Epidermal melanocyte (primary cell): ENCODE measurements around the gene RPS6KC1.
"Not testable (repeated sequence)": the region's sequence is repeated elsewhere in the genome, so short reads cannot be mapped to it uniquely, and the experiment has no call there.

Experiments used
- DNase-seq: peaks from one replicate; pipeline ENCODE4 v3.0.0; 2011; ENCODE audit warnings: low spot score; ENCODE audit not compliant: insufficient read length

The RPS6KC1 gene

DNA sequence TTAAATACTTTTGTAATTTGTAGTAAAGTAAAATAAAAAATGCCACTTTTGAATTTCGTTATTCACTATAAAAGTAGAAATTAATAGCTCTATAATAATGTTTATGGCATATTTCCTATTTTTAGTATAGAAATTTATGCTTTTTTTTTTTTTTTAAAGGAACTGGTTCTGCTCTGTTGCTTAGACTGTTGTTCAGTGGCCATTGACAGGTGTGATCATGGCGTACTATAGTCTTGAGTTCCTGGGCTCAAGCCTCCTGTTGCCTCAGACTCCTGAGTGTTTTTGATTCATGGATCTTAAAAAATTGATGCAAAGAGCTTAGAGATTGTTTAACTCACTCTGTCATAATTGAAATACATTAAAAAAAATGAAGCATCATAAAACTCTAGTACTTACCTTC lies 53.6 kb downstream of the RPS6KC1 start:
- no peak for DNase-seq

DNA sequence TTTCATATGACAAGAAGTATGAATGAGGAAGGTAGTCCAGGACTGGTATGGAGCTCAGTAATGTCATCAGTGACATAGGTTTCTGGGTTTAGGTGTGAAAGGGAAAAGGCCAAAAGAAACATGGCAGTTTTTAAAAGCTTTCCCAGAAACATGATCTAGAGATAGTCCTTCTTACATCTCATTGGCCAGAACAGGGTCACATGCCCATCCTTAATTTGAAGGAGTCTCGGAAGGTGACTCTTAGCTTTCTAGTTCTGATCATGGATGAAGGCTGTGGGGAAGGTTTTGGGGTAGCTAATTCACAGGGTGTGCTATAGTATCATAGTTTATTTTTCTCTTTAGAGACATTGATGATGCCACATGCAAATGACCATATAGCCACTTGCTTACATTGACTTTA lies 55.3 kb downstream of the RPS6KC1 start:
- DNase-seq, result no peak

DNA sequence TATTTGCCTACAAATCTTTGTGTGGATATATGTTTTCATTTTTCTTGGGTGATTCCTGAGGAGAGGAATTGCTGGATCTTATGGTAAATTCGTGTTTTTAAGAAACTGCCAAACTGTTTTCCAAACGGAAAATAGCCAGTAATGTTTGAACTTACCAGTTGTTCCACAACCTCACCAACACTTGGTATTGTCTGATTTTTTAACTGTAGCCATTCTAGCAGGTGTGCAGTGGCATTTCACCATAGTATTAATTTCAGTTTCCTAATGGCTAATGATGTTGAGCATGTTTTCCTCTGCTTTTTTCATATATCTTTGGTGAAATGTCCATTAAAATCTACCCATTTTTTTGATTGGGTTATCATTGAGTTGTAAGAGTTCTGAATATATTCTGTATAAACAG lies 56.6 kb downstream of the RPS6KC1 start:
- no peak for DNase-seq

DNA sequence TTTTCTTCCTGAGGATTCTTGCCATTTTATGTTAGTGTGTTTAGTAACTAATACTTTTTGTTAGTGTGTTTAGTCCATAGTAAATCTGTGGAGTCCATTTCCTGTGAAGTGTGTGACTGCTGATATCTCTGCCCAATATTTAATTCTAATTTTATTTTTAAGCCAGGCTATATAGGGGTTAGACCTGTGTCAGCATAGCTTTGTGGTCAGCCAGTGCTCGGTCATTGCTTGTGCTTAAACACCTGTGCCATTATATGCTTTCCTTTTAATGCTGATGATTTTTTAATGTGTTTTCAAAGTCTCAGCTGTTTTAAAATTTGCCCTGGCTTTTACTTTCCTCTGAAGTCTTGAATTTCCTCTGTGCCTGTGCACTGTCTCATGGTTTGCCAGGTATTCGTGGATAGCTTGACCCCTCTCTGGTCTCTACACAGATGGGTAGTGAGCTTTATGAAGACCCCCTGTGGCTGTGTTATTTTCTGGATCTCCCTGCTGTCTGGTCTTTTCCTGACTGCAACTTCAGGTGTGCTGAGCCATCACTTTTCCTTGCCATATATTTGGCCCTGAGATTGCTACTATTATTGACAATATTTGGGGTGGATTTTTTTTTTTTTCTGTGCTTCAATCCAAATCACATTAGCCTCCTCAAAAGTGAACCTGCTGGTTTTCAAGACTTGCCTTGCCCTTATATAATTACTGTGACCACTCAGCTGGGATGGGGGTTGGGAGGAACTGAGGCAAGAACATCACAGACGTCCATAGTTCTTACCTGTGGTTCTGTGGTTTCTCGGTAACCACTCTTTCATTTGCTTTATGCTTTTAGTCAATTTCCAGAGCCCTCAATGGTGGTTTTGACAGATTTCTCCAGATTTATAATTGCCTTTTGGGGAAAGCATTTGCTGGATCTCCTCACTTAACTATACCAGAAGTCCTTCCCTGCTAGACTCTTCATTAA lies 59.6 kb downstream of the RPS6KC1 start:
- DNase-seq, result no peak

DNA sequence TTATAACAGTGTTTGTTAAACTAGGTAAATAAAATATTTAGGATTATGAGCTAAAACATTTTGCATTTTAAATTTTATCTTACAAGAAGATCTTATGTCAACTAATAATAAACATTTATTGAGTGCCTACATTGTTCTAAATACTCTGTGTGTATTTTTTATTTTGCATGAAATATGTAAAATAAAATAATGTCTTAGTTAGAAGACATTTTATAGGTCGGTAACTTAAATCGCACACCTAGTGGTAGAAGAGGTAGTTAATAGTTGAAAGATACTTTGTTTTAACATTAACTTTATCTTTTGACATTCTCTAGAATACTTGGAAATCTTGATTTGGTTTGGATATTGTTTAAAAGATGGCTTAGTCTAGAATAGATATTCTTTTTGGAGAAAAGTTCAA lies 60.5 kb downstream of the RPS6KC1 start:
- no peak for DNase-seq

DNA sequence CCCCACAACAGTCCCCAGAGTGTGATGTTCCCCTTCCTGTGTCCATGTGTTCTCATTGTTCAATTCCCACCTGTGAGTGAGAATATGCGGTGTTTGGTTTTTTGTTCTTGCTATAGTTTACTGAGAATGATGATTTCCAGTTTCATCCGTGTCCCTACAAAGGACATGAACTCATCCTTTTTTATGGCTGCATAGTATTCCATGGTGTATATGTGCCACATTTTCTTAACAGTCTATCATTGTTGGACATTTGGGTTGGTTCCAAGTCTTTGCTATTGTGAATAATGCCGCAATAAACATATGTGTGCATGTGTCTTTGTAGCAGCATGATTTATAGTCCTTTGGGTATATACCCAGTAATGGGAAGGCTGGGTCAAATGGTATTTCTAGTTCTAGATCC lies 61.7 kb downstream of the RPS6KC1 start:
- not testable (repeated sequence) for DNase-seq

DNA sequence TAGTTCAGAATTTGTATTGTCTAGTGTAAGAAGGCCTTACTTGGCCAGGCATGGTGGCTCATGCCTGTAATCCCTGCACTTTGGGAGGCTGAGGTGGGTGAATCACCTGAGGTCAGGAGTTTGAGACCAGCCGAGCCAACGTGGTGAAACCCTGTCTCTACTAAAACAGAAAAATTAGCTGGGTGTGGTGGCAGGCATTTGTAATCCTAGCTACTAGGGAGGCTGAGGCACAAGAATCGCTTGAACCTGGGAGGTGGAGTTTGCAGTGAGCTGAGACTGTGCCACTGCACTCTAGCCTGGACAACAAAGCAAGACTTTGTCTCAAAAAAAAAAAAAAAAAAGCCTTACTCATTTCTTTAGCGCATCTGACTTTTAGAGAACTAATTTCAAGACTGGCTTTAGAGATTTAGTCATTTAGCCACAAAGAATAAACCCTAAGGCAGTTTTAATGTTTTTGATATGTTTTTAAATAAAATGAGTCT lies 66.7 kb downstream of the RPS6KC1 start:
- DNase-seq, result not testable (repeated sequence)

DNA sequence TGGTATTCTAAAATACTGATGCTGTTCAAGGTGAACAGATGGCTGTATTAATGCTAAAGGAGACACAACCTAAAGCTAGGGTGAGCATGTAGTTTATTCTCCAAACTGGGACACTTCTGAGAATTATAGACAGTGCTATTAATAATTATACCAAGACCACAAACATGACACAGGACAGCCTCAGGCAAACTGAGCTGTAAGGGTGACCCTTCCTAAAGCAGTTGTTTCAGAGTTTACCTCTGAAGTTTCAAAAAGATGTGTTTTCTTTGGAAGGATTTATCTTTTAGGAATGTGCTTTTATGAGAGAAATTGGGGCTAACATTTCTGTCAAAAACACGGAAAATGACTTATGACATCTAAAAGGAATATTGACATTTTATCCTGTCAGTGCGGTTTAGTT lies 68.8 kb downstream of the RPS6KC1 start:
- DNase-seq, result no peak

DNA sequence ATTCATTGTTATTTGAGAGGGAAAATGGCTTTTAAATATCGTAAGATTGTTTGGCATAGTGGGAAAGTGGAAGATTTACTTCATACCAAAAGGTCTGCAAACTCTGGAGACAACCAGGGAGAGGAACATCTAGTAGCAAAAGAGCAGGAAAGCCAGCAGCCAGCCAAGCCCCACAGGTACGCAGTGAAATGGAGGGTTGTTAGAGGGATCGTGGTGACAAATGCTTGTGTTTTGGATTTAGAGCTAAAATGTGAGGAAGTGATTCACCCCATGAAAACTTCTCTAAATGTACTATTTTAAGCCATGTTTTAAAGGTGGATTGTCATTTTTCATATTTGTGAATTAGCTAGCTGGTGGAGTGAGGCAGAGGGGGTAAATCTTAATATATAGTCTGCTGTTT lies 69.3 kb downstream of the RPS6KC1 start:
- no peak for DNase-seq

DNA sequence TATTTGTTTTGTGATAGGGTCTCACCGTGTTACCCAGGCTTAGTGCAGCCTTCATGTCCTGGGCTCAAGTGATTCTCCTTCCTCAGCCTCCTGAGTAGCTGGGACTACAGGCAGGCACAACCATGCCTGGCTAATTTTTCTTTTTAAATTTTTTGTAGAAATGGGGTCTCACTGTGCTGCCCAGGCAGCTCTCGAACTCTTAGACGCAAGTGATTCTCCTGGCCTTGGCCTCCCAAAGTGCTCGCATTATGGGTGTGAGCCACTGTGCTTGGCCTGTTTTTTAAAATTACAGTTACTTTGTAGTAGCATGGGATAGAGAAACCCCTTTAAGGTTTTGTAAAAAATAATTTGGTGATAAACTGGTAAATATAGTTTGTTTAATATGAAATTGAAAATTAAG lies 69.9 kb downstream of the RPS6KC1 start:
- no peak for DNase-seq

DNA sequence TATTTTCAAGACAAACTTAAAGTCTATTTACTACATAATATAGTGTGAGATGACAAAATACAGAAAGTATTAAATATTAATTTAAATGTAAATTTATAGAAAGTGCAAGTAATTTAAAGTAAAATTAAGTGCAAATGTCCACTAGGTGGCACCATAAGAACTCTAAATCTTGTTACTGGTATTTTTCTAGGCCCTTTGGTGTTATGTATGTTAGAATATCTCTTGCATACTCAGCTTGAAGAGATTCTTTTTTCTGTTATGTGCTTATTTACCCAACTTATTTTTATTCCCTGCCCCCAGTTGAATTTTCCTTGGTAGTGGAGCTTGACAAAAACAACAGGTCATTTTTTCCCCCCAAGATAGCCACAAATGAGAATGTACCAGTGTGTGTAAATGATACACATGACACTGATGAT lies 71.5 kb downstream of the RPS6KC1 start:
- no peak for DNase-seq

DNA sequence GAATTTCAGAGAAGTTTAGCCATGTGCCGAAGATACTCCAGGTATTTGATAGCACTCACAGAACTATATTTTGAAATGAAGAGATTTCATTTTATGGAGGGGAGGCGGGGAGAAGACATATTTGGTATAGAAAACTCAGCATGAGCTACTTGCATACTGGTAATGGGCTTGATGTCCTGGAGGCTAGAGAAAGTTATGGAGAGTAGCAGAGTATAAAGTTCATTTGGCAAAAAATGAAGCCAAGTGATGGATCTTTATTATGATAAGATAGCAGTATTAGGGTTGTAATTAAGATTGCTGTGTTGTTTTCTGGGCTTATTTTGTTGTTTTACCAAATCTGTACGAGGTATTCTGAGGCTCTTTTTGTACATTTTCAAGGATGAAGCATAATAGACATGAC lies 72.0 kb downstream of the RPS6KC1 start:
- DNase-seq, result no peak

DNA sequence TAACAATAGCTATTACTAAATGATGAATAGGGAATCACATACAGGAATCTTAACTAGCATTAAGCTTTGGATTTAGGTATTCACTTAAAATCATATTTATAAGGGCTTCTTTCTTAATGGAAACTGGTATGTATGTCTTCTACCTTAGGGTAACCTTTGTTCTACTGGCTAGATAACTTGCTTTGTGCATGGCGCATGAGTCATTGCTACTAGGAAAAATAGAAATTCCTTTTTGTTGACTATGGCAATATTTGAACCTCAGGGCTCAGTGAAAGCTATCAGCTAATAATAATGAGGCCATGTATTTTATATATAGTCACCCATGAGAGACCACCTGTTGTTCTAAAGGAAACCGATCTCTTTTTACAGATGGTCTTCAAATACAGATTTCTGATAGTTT lies 72.5 kb downstream of the RPS6KC1 start:
- no peak for DNase-seq

DNA sequence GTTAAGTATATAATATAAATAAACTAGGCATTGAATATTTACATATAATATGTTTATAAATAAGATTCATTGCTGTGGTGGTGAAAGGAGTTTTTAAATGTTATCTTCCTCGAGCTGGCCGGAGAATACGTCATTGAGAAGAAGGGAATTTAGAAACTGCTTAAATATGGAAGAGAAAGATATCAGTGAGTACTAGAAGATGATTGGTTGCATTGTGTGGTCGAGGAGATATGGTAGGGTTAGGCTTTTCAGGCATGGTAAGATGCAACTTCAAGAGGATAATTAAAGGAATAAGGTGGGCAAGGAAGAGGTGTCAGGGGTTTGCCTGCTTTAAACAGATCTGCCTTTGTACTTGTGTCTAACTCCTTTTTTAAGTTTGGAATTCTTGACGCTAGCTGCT lies 73.5 kb downstream of the RPS6KC1 start:
- DNase-seq, result no peak

DNA sequence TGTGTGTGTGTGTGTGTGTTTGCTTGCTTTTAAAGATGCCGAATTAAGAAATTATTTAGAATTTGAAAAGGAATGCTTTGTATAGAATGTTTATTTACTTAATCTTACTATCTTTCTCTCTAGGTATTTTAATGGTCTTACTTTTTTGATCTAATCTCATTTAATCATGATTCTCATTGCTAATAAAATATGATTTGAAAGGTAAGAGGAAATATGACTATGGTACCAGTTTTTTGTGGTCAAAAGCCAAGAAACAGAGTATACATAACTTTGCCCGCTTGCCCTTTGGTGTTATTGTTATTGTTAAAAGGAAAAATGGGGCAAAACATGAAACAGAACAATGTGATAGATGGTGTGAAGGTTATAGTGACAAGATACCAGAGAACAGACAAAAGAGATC lies 74.6 kb downstream of the RPS6KC1 start:
- no peak for DNase-seq

DNA sequence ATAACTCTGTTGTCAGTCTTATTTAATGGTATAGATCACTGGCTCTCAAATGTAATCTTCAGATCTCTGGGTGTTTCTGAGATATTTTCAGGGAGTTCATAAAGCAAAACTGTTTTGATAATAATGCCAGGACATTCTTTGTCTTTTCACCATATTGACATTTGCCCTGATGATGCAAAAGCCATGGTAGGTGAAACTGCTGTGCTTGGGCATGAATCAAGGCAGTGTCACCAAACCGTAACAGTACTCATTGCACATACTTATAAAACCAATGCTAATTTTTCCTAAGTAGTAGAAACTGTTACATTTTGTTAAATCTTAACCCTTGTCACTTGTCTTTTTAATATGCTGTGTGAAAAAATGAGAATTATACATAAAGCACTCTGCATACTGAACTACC lies 76.0 kb downstream of the RPS6KC1 start:
- DNase-seq, result no peak

DNA sequence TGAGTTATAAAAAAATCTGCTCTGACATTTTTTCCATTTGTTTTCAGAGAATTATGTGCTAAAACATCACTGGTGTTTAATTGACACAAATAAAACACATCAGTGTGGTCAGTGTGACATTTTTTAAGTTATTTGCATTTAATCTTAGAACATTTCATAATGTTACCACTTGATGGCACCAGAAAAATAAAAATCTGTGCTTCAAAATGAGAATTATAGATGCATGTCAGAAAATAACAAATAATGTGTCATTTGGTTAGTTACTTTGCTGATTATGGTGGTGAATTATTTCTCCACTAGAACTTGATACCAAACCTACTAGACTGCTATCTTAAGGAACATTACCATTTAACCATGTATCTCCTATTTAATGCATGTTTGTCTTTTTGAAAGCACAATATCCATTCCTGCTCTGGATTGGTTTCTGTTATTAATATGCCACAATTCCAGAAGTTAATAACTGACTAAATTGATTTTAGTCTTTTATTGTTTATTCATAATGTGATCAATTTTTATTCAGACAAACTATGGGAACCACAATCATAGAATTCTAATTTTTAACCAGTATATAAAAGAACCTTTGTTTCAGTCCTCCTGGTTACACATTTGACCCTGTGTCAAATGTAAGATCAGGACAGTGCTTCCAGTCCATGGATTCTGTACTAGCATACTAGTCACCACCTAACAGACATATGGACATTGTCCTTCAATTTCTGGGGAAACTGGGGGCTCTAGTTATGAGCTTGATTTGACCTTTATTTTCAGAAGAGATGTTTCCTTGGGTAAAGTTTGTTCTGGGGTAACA lies 81.0 kb downstream of the RPS6KC1 start:
- DNase-seq, result no peak

DNA sequence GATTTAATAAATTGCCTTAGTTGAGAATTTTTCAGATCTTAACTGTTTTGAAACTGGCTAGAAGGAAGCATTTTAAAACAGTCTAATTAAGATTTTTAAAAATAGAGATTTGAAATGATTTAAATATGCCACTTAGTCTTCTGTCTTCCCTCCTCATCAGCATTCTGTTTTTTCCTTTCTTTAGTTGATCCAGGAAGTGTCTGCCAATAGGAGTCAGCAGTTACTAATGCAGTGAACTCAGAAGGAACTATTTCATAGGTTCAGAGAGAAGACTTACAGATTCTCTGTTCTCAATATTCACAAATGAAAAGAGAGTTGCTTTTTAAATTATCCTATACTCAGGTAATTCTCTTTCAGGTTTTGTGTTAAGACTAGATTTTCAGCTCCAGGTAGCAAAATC lies 84.5 kb downstream of the RPS6KC1 start:
- no peak for DNase-seq

DNA sequence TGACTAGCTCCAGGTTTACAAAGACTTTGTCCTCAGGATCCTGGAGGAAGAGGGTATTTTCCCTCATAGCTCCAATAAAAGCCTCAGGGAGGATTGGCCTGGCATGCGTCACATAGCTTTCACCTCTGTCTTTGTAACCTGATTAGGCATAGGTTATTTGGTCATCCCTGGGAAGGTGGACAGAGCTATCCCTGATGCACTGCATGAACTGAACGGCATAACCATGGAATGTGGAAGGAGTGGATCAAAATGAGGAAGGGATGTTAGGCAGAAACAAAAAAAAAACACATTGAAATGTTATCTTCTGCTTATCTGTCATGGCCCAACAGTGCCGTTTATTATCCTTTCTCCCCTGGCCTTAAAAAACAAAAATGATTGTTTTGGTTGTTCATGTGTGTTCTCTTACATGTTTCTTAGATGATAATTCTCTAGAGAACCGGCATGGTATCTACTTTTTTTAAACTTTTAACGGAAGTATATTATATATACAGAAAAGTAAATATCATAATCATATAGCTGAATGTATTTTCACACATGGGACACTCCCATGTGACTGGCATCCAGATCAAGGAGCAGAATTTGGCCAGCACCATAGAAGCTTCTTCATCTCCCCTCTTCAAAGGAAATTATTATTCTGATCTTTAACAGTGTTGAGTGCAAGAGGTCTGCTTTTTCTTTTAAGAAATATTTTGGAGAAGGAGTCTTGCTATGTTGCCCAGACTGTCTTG lies 85.3 kb downstream of the RPS6KC1 start:
- DNase-seq, result no peak

DNA sequence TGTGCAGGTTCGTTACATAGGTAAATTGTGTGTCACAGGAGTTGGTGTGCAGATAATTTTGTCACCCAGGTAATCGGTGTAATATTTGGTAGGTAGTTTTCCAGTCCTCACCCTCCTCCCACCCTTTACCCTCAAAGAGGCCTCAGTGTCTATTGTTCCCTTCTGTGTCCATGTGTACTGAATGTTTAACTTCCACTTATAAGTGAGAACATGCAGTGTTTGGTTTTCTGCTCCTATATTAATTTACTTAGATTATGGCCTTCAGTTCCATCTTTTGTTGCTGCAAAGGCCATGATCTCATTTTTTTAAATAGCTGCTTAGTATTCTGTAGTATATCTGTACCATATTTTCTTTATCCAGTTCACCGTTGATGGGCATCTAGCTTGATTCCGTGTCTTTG lies 87.3 kb downstream of the RPS6KC1 start:
- DNase-seq, result no peak

DNA sequence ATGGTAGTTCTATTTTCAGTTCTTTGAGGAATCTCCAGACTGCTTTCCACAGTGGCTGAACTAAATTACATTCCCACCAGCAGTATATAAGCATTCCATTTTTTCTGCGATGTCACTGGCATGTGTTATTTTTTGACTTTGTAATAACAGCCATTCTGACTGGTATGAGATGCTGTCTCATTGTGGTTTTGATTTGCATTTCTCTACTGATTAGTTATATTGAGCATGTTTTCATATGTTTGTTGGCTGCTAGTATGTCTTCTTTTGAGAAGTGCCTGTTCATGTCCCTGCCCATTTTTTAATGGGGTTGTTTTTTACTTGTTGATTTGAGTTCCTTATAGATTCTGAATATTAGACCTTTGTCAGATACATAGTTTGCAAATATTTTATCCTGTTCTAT lies 87.9 kb downstream of the RPS6KC1 start:
- no peak for DNase-seq

DNA sequence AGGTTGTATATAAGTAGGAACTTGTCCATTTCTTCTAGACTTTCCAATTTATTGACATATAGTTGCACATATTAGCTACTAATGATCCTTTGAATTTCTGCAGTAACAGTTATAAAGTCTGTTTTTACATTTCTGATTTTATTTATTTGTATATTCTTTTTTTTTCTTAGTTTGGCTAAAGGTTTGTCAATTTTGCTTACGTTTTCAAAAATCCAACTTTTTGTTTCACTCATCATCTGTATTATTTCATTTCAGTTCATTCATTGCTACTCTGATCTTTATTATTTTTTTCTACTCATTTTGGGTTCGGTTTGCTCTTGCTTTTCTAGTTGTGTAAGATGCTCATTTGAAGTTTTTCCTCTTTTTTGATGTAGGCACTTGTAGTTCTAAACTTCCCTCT lies 97.9 kb downstream of the RPS6KC1 start:
- no peak for DNase-seq
